Renal cortex interstitium (tissue), 11 donors: ENCODE data around the gene CEP76. TPM values are rescaled to one million over a fixed set of nuclear protein-coding genes. Genes with fewer than 3 reads are reported as not detected.
"Not testable (repeated sequence)": the region's sequence is repeated elsewhere in the genome, so short reads cannot be mapped to it uniquely, and the experiment has no call there.

Source experiments
- DNase-seq, 11 donors: peaks; one replicate each; pipeline ENCODE4 v3.0.0-alpha.2; 2013; ENCODE audit warnings: low read depth in 9 of 11, low spot score in 4 of 11; ENCODE audit errors: extremely low read depth in 1 of 11
- polyA plus RNA-seq, 3 donors: library from polyadenylated mRNA; unstranded; fragments of 120-200 nt; gene quantifications; one replicate each; pipeline ENCODE4 v1.2.1, GENCODE V29; 2013; ENCODE audit not compliant: insufficient read length in 3 of 3

CEP76 gene
- polyA plus RNA-seq, 3 donors = 10.7 to 13.3 (median 11.7) TPM

DNA sequence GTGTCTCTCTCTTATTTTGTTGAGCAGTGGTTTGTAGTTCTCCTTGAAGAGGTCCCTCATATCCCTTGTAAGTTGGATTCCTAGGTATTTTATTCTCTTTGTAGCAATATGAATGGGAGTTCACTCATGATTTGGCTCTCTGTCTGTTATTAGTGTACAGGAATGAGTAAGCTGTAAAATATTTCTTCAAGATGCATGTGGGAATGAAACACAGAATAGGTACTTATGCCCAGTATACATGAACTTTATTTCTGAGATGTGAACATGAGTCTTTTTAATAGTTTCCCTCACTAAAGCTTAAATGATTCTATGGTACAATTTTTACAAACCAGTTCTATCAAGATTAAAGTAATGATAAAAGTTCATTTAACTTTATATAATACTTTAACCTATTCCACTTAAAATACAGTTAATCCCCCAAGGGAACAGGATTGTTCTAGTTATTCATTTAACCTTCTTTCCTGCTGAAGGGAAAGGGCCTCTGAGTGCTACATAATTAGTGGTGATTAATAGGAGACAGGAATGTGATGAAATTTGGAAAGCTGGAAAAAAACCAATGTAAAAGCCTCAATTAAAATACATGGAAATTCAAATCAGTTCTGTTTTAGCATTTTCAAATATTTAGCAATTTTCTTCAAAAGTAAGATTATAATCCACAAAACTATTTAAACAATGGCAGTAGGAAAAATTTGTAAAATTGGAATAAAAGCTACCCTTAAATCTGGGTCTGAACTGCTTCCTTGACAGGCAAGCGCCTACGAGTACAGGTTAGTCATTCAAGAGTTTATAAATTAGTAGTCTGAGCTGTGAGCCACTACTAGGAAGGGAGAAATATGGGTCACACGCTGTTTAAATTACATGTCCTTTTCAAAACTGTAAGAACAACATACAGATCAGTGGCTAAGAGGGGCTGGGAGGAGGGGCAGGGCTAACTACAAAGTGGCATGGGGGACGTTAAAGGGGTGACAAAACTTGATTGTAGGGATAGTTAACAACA is 73.5 kb downstream of the CEP76 start:
- DNase-seq = peak in 1 of 11 donors; percentile 23

DNA sequence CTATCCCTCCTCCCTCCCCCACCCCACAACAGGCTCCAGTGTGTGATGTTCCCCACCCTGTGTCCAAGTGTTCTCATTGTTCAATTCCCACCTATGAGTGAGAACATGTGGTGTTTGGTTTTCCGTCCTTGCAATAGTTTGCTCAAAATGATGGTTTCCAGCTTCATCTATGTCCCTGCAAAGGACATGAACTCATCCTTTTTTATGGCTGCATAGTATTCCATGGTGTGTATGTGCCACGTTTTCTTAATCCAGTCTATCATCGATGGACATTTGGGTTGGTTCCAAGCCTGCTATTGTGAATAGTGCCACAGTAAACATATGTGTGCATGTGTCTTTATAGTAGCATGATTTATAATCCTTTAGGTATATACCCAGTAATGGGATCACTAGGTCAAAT is 75.3 kb downstream of the CEP76 start:
- not testable (repeated sequence) for DNase-seq

DNA sequence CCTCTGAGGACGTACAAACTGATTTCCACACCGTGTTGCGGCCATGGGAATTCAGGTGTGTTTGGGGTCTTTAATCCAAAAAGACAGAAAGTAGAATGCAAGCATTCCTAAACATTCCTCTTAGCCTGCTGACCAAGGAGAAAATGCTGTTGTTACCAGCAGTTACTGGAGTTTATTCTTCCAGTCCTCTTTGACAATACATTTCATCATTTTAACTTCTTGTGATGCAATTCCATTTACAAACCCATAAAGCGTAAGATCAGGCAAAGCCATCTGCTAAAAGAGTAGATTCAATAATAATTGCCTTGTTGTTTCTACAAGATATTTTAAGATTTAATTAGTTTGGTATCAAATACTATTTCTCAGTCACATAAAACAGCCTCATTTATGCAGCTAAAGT is 77.3 kb downstream of the CEP76 start:
- DNase-seq = no peak

Other genes starting within 250 kb of the CEP76 start
- gene SPIRE1, start 44.6 kb downstream of the CEP76 start, polyA plus RNA-seq = 10 to 100 TPM; 31.1 to 35.8 (median 34.6) TPM
- 10 to 100 TPM; 65.3 to 77.4 (median 76.7) TPM for gene PSMG2, start 319 bp upstream of the CEP76 start, polyA plus RNA-seq
- gene PTPN2, start 181.5 kb upstream of the CEP76 start, polyA plus RNA-seq = 10 to 100 TPM; 46.8 to 63.8 (median 55.1) TPM
- 10 to 100 TPM; 35.1 to 44.0 (median 39.0) TPM for gene SEH1L, start 245.3 kb upstream of the CEP76 start, polyA plus RNA-seq